ENCODE results near the gene FAM186B. TPM values are rescaled to one million over a fixed set of nuclear protein-coding genes. Genes with fewer than 3 reads are reported as not detected.
A peak's percentile ranks its signal among the peaks of the same experiment; 100 is the strongest.

Gene FAM186B
- polyA plus RNA-seq, 2 of the 4 experiments (the other 2 are of a cell fraction), result 0.04 to 0.08 TPM

- ATAC-seq, result peak; percentile 88 to 89
- FAIRE-seq, result no peak
- 0% methylated on average over 13 of the region's 76 CpGs for WGBS (ENCODE audit: missing lambda C conversion rate)
- no peak for TF ChIP-seq ZNF302 (CRISPR knock-in tag; IDR thresholded peaks at IDR 0.05)
- no peak for TF ChIP-seq RCOR1 (IDR thresholded peaks at IDR 0.05; ENCODE audit: low read depth, low read length)
- no peak for TF ChIP-seq ELK1 (IDR thresholded peaks at IDR 0.05; ENCODE audit: low read depth, low read length)
- TF ChIP-seq CBX2 (IDR thresholded peaks at IDR 0.05; ENCODE audit: borderline replicate concordance, low read depth), result no peak
- no peak for TF ChIP-seq NPAS2 (CRISPR knock-in tag; IDR thresholded peaks at IDR 0.05; ENCODE audit: borderline replicate concordance)
- TF ChIP-seq NFE2L2 (conservative IDR thresholded peaks at IDR 0.05; ENCODE audit: low read length), result no peak
- TF ChIP-seq USF2 (IDR thresholded peaks at IDR 0.05), result no peak
- TF ChIP-seq ZSCAN20 (CRISPR knock-in tag; IDR thresholded peaks at IDR 0.05), result no peak
- TF ChIP-seq E2F6 (IDR thresholded peaks at IDR 0.05; ENCODE audit: borderline replicate concordance, low read depth), result peak; percentile 72; the same call in 1 of the 2 replicates
- TF ChIP-seq FOSL2 (IDR thresholded peaks at IDR 0.05), result no peak
- no peak for TF ChIP-seq FOSL2 (CRISPR knock-in tag; IDR thresholded peaks at IDR 0.05)
- TF ChIP-seq EP300 (IDR thresholded peaks at IDR 0.05), result no peak
- no peak for TF ChIP-seq TFCP2L1 (CRISPR knock-in tag; IDR thresholded peaks at IDR 0.05)
- no peak for TF ChIP-seq HEYL (CRISPR knock-in tag; IDR thresholded peaks at IDR 0.05)
- TF ChIP-seq TP53 (CRISPR knock-in tag; IDR thresholded peaks at IDR 0.05), result no peak
- peak; percentile 26; the same call in 1 of the 3 replicates for TF ChIP-seq SMC3 (IDR thresholded peaks at IDR 0.05)
- 0 out of 2 replicates have a peak, but pooled peaks have one; percentile 20 for TF ChIP-seq MYC (IDR thresholded peaks at IDR 0.05; ENCODE audit: borderline replicate concordance, low read length)
- peak; percentile 66 for TF ChIP-seq MAZ (IDR thresholded peaks at IDR 0.05; ENCODE audit: borderline replicate concordance, low read depth, low read length)
- TF ChIP-seq PHF8 (IDR thresholded peaks at IDR 0.05; ENCODE audit: borderline replicate concordance, low read depth), result 0 out of 2 replicates have a peak, but pooled peaks have one; percentile 5
- TF ChIP-seq HOXB13 (CRISPR knock-in tag; IDR thresholded peaks at IDR 0.05; ENCODE audit: low read depth), result no peak
- TF ChIP-seq RNF2 (IDR thresholded peaks at IDR 0.05; ENCODE audit: borderline replicate concordance, low read depth), result no peak
- no peak for TF ChIP-seq ZC3H11A (IDR thresholded peaks at IDR 0.05)
- TF ChIP-seq KDM1A (IDR thresholded peaks at IDR 0.05; ENCODE audit: low read depth), result no peak
- no peak for TF ChIP-seq CBX8 (IDR thresholded peaks at IDR 0.05)
- no peak for TF ChIP-seq JUNB (IDR thresholded peaks at IDR 0.05)
- no peak for TF ChIP-seq CEBPB (IDR thresholded peaks at IDR 0.05)
- TF ChIP-seq RARB (CRISPR knock-in tag; IDR thresholded peaks at IDR 0.05), result no peak
- TF ChIP-seq ZFP36 (IDR thresholded peaks at IDR 0.05; ENCODE audit: borderline replicate concordance, partially characterized antibody), result no peak
- TF ChIP-seq EHMT2 (IDR thresholded peaks at IDR 0.05; ENCODE audit: low read depth), result no peak
- peak in 1 of 2 experiments; percentile 68; a peak in 3 of 5 replicates for TF ChIP-seq JUN (IDR thresholded peaks at IDR 0.05)
- TF ChIP-seq HDAC2 (IDR thresholded peaks at IDR 0.05), result no peak
- TF ChIP-seq MAX (IDR thresholded peaks at IDR 0.05), result peak; percentile 77
- TF ChIP-seq RAD21 (conservative IDR thresholded peaks at IDR 0.05 in 1 of 2, IDR thresholded peaks at IDR 0.05 in 1 of 2), result peak; percentile 23 to 51; a peak in 3 of 5 replicates
- no peak for TF ChIP-seq ATOH8 (CRISPR knock-in tag; IDR thresholded peaks at IDR 0.05; ENCODE audit: low read depth)
- TF ChIP-seq POLR2AphosphoS2 (conservative IDR thresholded peaks at IDR 0.05; ENCODE audit: low read length), result no peak
- no peak for TF ChIP-seq RFX5 (IDR thresholded peaks at IDR 0.05)
- no peak; the same call in 1 of the 2 replicates for TF ChIP-seq PBX3 (IDR thresholded peaks at IDR 0.05)
Measured at GRCh38 chr12:49623142-49623904, 17.9 kb upstream of the FAM186B start, which contains the start of gene PRPF40B. Gene PRPF40B (plus strand): TSS chr12:49623561. CDS start chr12:49623591, 30 bp downstream.

More at GRCh38 chr12:49623142-49623904, 17.9 kb upstream of the FAM186B start, which contains the start of gene PRPF40B:
- H3K27ac ChIP-seq, result peak within 1 kb of the TSS; percentile 79 to 90
- no peaks in the 10 kb centered on the region for H3K9me3 ChIP-seq
- peak; percentile 87 to 95 for DNase-seq (ENCODE audit: low read depth in 1 of 2, low spot score in 1 of 2)
- H3K4me2 ChIP-seq, result peak within 1 kb of the TSS; percentile 97
- H3K4me1 ChIP-seq, result peaks cover 39% of the 10 kb centered on the region
- ChIA-PET POLR2A (interaction anchor here (0.6 to 1.2 kb wide), 10 partner anchors 19 to 574 kb away, joined by 3 to 6 read pairs (median 4); partner anchors contain the start of genes FAM186B and TMBIM6), CTCF (interaction anchor here (0.6 to 4.4 kb wide), 20 partner anchors 9 to 335 kb away, joined by 3 to 35 read pairs (median 3); partner anchors contain the start of genes DNAJC22, TMBIM6 and TROAP)
- H3K4me3 ChIP-seq, result peak within 1 kb of the TSS; percentile 63

Measured in A549 (cell line).